GM10266 (cell line): ENCODE results near the gene MRPL14.

Source experiments
- DNase-seq: peaks from one replicate; pipeline ENCODE4 v3.0.0; 2012; ENCODE audit errors: extremely low spot score
- CTCF ChIP-seq: IDR thresholded peaks from 2 replicates; pipeline ENCODE4 v1.5.1; 2012; ENCODE audit warnings: mild to moderate bottlenecking, low read depth; ENCODE audit not compliant: control insufficient read depth, insufficient read depth; ENCODE audit errors: missing control alignments

Gene MRPL14

GRCh38 chr6:44156494-44157151 is 29.4 kb upstream of the MRPL14 start:
- DNase-seq = no peak
- no peak for TF ChIP-seq CTCF

- no peak for TF ChIP-seq CTCF
- DNase-seq = no peak
Measured at GRCh38 chr6:44154067-44154466, 26.8 kb upstream of the MRPL14 start.

- no peak for TF ChIP-seq CTCF
- no peak for DNase-seq
Measured at GRCh38 chr6:44152533-44152932, 25.3 kb upstream of the MRPL14 start.

GRCh38 chr6:44152109-44152461 is 24.8 kb upstream of the MRPL14 start:
- no peak for DNase-seq
- TF ChIP-seq CTCF = no peak

GRCh38 chr6:44151348-44152108 is 24.3 kb upstream of the MRPL14 start:
- TF ChIP-seq CTCF = peak; percentile 97
- peak; percentile 85 for DNase-seq

GRCh38 chr6:44150317-44150917 is 23.2 kb upstream of the MRPL14 start:
- TF ChIP-seq CTCF = no peak
- DNase-seq = no peak
